ENCODE data around the gene GALNT14. TPM values are rescaled to one million over a fixed set of nuclear protein-coding genes. Genes with fewer than 3 reads are reported as not detected.

The GALNT14 gene
- total and polyA plus RNA-seq, 4 donors = 0.85 to 2.8 (median 2.4) TPM

DNA sequence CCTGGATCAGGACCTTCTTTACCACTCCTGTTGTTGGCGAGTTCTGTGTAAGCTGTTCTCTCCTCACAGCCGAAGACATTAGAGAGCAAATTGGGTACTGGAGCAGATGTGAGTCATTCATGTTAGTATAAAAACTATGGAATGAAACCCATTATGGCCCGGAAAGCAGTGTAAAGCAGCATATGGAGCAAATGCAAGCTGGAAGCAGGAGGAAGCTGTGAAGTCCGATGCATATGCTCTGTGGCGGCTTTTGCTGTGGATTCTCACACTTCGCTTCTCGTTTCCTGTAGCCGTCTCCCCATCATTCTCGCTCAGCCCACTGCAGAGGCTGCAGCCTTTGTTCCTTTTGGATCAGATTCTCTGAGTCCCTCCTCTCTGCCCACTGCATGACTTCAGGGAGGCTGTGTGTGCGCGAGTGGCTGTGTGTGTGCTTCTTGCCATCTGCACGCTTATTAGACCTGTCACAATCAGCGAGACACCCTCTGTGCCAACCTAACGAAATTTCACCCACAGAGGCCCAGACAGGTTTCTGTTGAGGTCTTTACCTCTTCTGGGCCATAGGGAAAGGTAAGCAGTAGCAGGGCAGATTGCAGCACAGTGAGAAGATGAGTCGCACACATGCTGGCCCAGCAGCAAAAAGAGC, 3.3 kb upstream of the GALNT14 start:
- no peak for ATAC-seq (ENCODE audit: insufficient read depth, low FRiP score)

GRCh38 chr2:31140151-31140550, 1.9 kb upstream of the GALNT14 start:
- peaks cover 0 to 11% (median 0%) of the 10 kb centered on the region in 5 donors for H3K4me1 ChIP-seq (ENCODE audit: control insufficient read depth in 5 of 5, insufficient read depth in 5 of 5, low read length in 5 of 5)
- DNase-seq (no peak), ATAC-seq (ENCODE audit: insufficient read depth, low FRiP score) (no peak)
- WGBS, 2 donors = 83 to 94% methylated on average over 8 of the region's 8 CpGs
- H3K4me3 ChIP-seq = no peak overlapping the region
- H3K36me3 ChIP-seq (ENCODE audit: control insufficient read depth in 4 of 4, insufficient read depth in 4 of 4, low read length in 4 of 4) = no peaks in the 10 kb centered on the region
- H3K27ac ChIP-seq (ENCODE audit: low read depth in 1 of 2, low read length in 1 of 2) = no peak overlapping the region
- peaks cover 0 to 45% (median 35%) of the 10 kb centered on the region in 3 donors for H3K27me3 ChIP-seq (ENCODE audit: control insufficient read depth in 3 of 3, insufficient read depth in 3 of 3, low read length in 2 of 3)
- no peak for TF ChIP-seq CTCF (IDR thresholded peaks at IDR 0.05; ENCODE audit: control extremely low read depth, extremely low read depth)
- H3K9ac ChIP-seq (ENCODE audit: insufficient read depth in 1 of 2, low read length in 2 of 2) = no peak overlapping the region
- peaks cover 0 to 2% (median 0%) of the 10 kb centered on the region in 4 donors for H3K9me3 ChIP-seq (ENCODE audit: control insufficient read depth in 4 of 4, insufficient read depth in 3 of 4, low read length in 3 of 4)

More for the DNA sequence above, 3.3 kb upstream of the GALNT14 start:
- peaks cover 0 to 30% (median 21%) of the 10 kb centered on the region in 3 donors for H3K27me3 ChIP-seq (ENCODE audit: control insufficient read depth in 3 of 3, insufficient read depth in 3 of 3, low read length in 2 of 3)
- peaks cover 0 to 11% (median 0%) of the 10 kb centered on the region in 5 donors for H3K4me1 ChIP-seq (ENCODE audit: control insufficient read depth in 5 of 5, insufficient read depth in 5 of 5, low read length in 5 of 5)
- no peak overlapping the region for H3K4me3 ChIP-seq
- 90 to 92% methylated on average over 15 of the region's 15 CpGs for WGBS, 2 donors
- no peak for TF ChIP-seq CTCF (IDR thresholded peaks at IDR 0.05; ENCODE audit: control extremely low read depth, extremely low read depth)
- no peak for DNase-seq
- H3K27ac ChIP-seq (ENCODE audit: low read depth in 1 of 2, low read length in 1 of 2) = no peak overlapping the region
- H3K36me3 ChIP-seq (ENCODE audit: control insufficient read depth in 4 of 4, insufficient read depth in 4 of 4, low read length in 4 of 4) = no peaks in the 10 kb centered on the region
- H3K9me3 ChIP-seq (ENCODE audit: control insufficient read depth in 4 of 4, insufficient read depth in 3 of 4, low read length in 3 of 4) = peaks cover 0 to 2% (median 0%) of the 10 kb centered on the region in 4 donors
- no peak overlapping the region for H3K9ac ChIP-seq (ENCODE audit: insufficient read depth in 1 of 2, low read length in 2 of 2)

GRCh38 chr2:31139671-31140070, 1.4 kb upstream of the GALNT14 start:
- 94 to 96% methylated on average over 4 of the region's 4 CpGs for WGBS, 2 donors
- Histone ChIP-seq H3K9ac (ENCODE audit: insufficient read depth in 1 of 2, low read length in 2 of 2) (no peak overlapping the region), H3K36me3 (ENCODE audit: control insufficient read depth in 4 of 4, insufficient read depth in 4 of 4, low read length in 4 of 4) (no peaks in the 10 kb centered on the region), H3K27me3 (ENCODE audit: control insufficient read depth in 3 of 3, insufficient read depth in 3 of 3, low read length in 2 of 3) (peaks cover 0 to 49% (median 38%) of the 10 kb centered on the region in 3 donors), H3K27ac (ENCODE audit: low read depth in 1 of 2, low read length in 1 of 2) (no peak overlapping the region), H3K9me3 (ENCODE audit: control insufficient read depth in 4 of 4, insufficient read depth in 3 of 4, low read length in 3 of 4) (peaks cover 0 to 2% (median 0%) of the 10 kb centered on the region in 4 donors), H3K4me3 (no peak overlapping the region), H3K4me1 (ENCODE audit: control insufficient read depth in 5 of 5, insufficient read depth in 5 of 5, low read length in 5 of 5) (peaks cover 0 to 11% (median 0%) of the 10 kb centered on the region in 5 donors)
- DNase-seq (no peak), ATAC-seq (ENCODE audit: insufficient read depth, low FRiP score) (no peak)
- TF ChIP-seq CTCF (IDR thresholded peaks at IDR 0.05; ENCODE audit: control extremely low read depth, extremely low read depth) = no peak
